HepG2 (cell line): ENCODE data around the gene EGF.

Source experiments
- CTCF ChIP-seq: sonication (generic); formaldehyde crosslinking; IDR thresholded peaks from 2 replicates; pipeline ENCODE4 v1.5.0; 2020; ENCODE audit warnings: mild to moderate bottlenecking, missing genetic modification reagents, moderate library complexity
- TF ChIP-seq, protein P1 (sequence below): sonication (generic); formaldehyde crosslinking; IDR thresholded peaks from 2 replicates; pipeline ENCODE4 v1.8.0; 2022; ENCODE audit warnings: mild to moderate bottlenecking, missing genetic modification reagents

- TF ChIP-seq CTCF (CRISPR knock-in tag): no peak
- TF ChIP-seq, protein P1, sequence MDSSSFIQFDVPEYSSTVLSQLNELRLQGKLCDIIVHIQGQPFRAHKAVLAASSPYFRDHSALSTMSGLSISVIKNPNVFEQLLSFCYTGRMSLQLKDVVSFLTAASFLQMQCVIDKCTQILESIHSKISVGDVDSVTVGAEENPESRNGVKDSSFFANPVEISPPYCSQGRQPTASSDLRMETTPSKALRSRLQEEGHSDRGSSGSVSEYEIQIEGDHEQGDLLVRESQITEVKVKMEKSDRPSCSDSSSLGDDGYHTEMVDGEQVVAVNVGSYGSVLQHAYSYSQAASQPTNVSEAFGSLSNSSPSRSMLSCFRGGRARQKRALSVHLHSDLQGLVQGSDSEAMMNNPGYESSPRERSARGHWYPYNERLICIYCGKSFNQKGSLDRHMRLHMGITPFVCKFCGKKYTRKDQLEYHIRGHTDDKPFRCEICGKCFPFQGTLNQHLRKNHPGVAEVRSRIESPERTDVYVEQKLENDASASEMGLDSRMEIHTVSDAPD (CRISPR knock-in tag): no peak
Measured at GRCh38 chr4:109989044-109989443, 76.4 kb downstream of the EGF start.
